ENCODE data around the gene FGFR2. TPM values are rescaled to one million over a fixed set of nuclear protein-coding genes. Genes with fewer than 3 reads are reported as not detected.
A peak's percentile ranks its signal among the peaks of the same experiment; 100 is the strongest.

FGFR2 gene
- total RNA-seq, 1 experiment from 2014 or later, result 135 TPM

DNA sequence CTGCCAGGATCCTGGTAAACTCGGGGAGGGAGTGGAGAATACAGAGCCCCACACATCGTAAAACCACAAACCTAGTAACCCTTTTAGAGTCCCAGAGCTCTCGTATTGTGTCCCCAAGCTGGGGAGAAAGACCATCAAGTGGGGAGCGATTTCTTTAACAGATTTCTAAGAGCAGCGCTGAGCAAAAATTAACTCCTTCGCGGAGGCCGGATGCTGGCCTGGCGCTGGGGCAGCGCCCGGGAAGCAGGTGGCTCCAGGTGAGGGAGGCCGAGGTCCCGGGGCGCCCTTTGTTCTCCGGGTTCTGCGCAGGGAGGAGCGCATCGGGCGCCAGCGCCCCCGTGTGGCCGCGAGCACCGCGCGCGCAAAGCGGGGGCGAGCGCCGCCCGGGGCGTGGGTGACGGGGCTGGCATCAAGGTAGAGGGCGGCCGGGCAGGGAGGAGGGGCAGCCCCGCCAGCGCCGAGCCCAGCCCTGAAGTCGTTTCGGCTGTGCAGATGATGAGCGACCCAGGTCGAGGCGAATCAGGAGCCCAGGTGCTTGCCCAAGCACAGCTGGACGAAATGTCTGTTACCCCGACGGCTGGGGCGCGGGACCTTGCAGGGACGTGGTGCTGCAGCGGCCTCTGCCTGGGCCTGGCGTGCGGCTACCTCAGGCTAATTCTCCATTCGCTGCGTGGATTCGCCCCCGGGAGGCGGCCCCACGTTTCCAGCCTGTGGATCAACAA, 10.4 kb upstream of the FGFR2 start:
- H2AK5ac ChIP-seq (ENCODE audit: insufficient read length, low read length), result no peak overlapping the region
- H3K9me3 ChIP-seq (ENCODE audit: control insufficient read depth, low read depth, low read length), result no peaks in the 10 kb centered on the region
- no peak overlapping the region for H3K9ac ChIP-seq (ENCODE audit: extremely low read depth, insufficient read length, low read length)
- no peak overlapping the region for H3K23ac ChIP-seq (ENCODE audit: insufficient read length, low read depth, low read length)
- peaks cover 10 to 30% of the 10 kb centered on the region in 2 experiments for H3K4me1 Mint-ChIP-seq
- no peaks in the 10 kb centered on the region for H3K9me3 Mint-ChIP-seq
- H2BK120ac ChIP-seq (ENCODE audit: low read depth, low read length, poor library complexity, severe bottlenecking), result peak overlapping the region; percentile 82
- H3K27me3 Mint-ChIP-seq (ENCODE audit: low read depth), result peaks cover 19% of the 10 kb centered on the region
- H3K36me3 Mint-ChIP-seq (ENCODE audit: insufficient read depth in 1 of 3, low read depth in 3 of 3), result no peaks in the 10 kb centered on the region
- no peak overlapping the region for H3T11ph ChIP-seq (ENCODE audit: low read length)
- H3K56ac ChIP-seq (ENCODE audit: insufficient read length, low read depth, low read length), result no peak overlapping the region
- no peak overlapping the region for H4K5ac ChIP-seq (ENCODE audit: insufficient read length, low read depth, low read length)
- H3K4ac ChIP-seq (ENCODE audit: low read depth, low read length), result no peak overlapping the region
- H3K18ac ChIP-seq (ENCODE audit: insufficient read length, low read depth, low read length), result no peak overlapping the region
- no peaks in the 10 kb centered on the region for H3K23me2 ChIP-seq (ENCODE audit: insufficient read length, low read depth, low read length, poor library complexity, severe bottlenecking)
- no peak overlapping the region for H3K27ac Mint-ChIP-seq
- H4K91ac ChIP-seq (ENCODE audit: insufficient read length, low read depth, low read length), result no peak overlapping the region
- H3K4me2 ChIP-seq (ENCODE audit: insufficient read depth, insufficient read length, low read length), result peak overlapping the region; percentile 18
- no peaks in the 10 kb centered on the region; the same call in 1 of the 2 replicates for H3K4me1 ChIP-seq (ENCODE audit: insufficient read depth, low read length)
- H2AFZ ChIP-seq (ENCODE audit: low read length), result no peak overlapping the region
- peak; percentile 81 for DNase-seq
- H3K27ac ChIP-seq (ENCODE audit: insufficient read length, low read depth, low read length), result no peak overlapping the region
- H3K79me1 ChIP-seq (ENCODE audit: insufficient read depth, low read depth, low read length, poor library complexity, severe bottlenecking), result no peaks in the 10 kb centered on the region
- H2BK12ac ChIP-seq (ENCODE audit: insufficient read length, low read depth, low read length), result no peak overlapping the region
- H3K14ac ChIP-seq (ENCODE audit: insufficient read depth, low read length), result peak overlapping the region; percentile 63
- H2BK5ac ChIP-seq (ENCODE audit: insufficient read length, low read length), result no peak overlapping the region
- no peaks in the 10 kb centered on the region for H4K20me1 ChIP-seq (ENCODE audit: control insufficient read depth, insufficient read depth, insufficient read length)
- H2BK20ac ChIP-seq (ENCODE audit: low read depth, low read length, poor library complexity, severe bottlenecking), result no peak overlapping the region
- no peaks in the 10 kb centered on the region for H3K79me2 ChIP-seq (ENCODE audit: insufficient read depth, low read length)
- H3K27me3 ChIP-seq (ENCODE audit: insufficient read depth, low read length), result no peaks in the 10 kb centered on the region
- no peak overlapping the region for H2BK15ac ChIP-seq (ENCODE audit: low read depth, low read length)
- WGBS (ENCODE audit: extremely low coverage, insufficient read length, low lambda C conversion rate), result no CpG with 5 or more reads among the region's 59 CpGs
- H3K4me3 Mint-ChIP-seq, result peak overlapping the region; percentile 25 to 50; a peak in 3 of 5 replicates
- no peak overlapping the region for H4K8ac ChIP-seq (replicated peaks; ENCODE audit: insufficient read length, low read depth, low read length)
- TF ChIP-seq, protein P1, sequence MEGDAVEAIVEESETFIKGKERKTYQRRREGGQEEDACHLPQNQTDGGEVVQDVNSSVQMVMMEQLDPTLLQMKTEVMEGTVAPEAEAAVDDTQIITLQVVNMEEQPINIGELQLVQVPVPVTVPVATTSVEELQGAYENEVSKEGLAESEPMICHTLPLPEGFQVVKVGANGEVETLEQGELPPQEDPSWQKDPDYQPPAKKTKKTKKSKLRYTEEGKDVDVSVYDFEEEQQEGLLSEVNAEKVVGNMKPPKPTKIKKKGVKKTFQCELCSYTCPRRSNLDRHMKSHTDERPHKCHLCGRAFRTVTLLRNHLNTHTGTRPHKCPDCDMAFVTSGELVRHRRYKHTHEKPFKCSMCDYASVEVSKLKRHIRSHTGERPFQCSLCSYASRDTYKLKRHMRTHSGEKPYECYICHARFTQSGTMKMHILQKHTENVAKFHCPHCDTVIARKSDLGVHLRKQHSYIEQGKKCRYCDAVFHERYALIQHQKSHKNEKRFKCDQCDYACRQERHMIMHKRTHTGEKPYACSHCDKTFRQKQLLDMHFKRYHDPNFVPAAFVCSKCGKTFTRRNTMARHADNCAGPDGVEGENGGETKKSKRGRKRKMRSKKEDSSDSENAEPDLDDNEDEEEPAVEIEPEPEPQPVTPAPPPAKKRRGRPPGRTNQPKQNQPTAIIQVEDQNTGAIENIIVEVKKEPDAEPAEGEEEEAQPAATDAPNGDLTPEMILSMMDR (conservative IDR thresholded peaks at IDR 0.05), result peak; percentile 99

Data from H9 (cell line).